Keratinocyte (primary cell): ENCODE measurements around the gene LENG1. TPM values are rescaled to one million over a fixed set of nuclear protein-coding genes. Genes with fewer than 3 reads are reported as not detected.

Experiments used
- DNase-seq: peaks from one replicate; pipeline ENCODE4 v3.0.0-alpha.2; 2011; ENCODE audit warnings: low read depth, missing footprints, low spot score
- FAIRE-seq: peaks from 2 replicates; lab custom pipeline; 2011; peaks lifted over from hg19 to GRCh38; lab: Jason Lieb, UNC
- H2AFZ ChIP-seq: 2 replicates; pipeline ENCODE4 v1.6.0; 2012; ENCODE audit warnings: low read length, control low read depth, inconsistent platforms; ENCODE audit not compliant: control insufficient read depth
- H3K27ac ChIP-seq: 2 replicates; pipeline ENCODE4 v1.5.1; 2011; ENCODE audit warnings: low read length; ENCODE audit not compliant: control insufficient read depth, insufficient read depth
- H3K27me3 ChIP-seq: 3 replicates; pipeline ENCODE4 v1.6.0; 2011; ENCODE audit warnings: low read length; ENCODE audit not compliant: control insufficient read depth, insufficient read depth; ENCODE audit errors: extremely low read depth
- H3K36me3 ChIP-seq, 2 experiments: 2 replicates in 1 of 2; 3 replicates in 1 of 2; pipeline ENCODE4 v1.5.1; 2011; ENCODE audit warnings: low read length in 2 of 2, mild to moderate bottlenecking in 1 of 2; ENCODE audit not compliant: control insufficient read depth in 2 of 2, insufficient read depth in 2 of 2; ENCODE audit errors: extremely low read depth in 1 of 2
- H3K4me1 ChIP-seq: 3 replicates; pipeline ENCODE4 v1.5.1; 2011; ENCODE audit warnings: low read length; ENCODE audit not compliant: control insufficient read depth, insufficient read depth; ENCODE audit errors: extremely low read depth
- H3K4me2 ChIP-seq: 3 replicates; pipeline ENCODE4 v1.6.0; 2011; ENCODE audit warnings: low read depth, low read length; ENCODE audit not compliant: control insufficient read depth, insufficient read depth; ENCODE audit errors: extremely low read depth
- H3K4me3 ChIP-seq, 3 experiments: fragments of 200-600 bp in 1 of 3; sonication (generic) in 1 of 3; 2 replicates in 2 of 3; 3 replicates in 1 of 3; pipeline ENCODE4 v1.5.1; 2011 to 2016; ENCODE audit warnings: low read length in 3 of 3, mild to moderate bottlenecking in 3 of 3, control low read depth in 2 of 3, inconsistent platforms in 1 of 3, low read depth in 1 of 3, mixed read lengths in 1 of 3, mixed run types in 1 of 3, moderate library complexity in 1 of 3; ENCODE audit not compliant: control insufficient read depth in 2 of 3, insufficient read depth in 2 of 3; ENCODE audit errors: extremely low read depth in 1 of 3
- H3K79me2 ChIP-seq: 2 replicates; pipeline ENCODE4 v1.6.0; 2012; ENCODE audit warnings: low read length; ENCODE audit not compliant: control insufficient read depth, insufficient read depth
- H3K9ac ChIP-seq: 3 replicates; pipeline ENCODE4 v1.6.0; 2011; ENCODE audit warnings: low read length; ENCODE audit not compliant: control insufficient read depth, insufficient read depth; ENCODE audit errors: extremely low read depth
- H3K9me1 ChIP-seq: 3 replicates; pipeline ENCODE4 v1.6.0; 2011; ENCODE audit warnings: low read length; ENCODE audit not compliant: control insufficient read depth, insufficient read depth; ENCODE audit errors: extremely low read depth
- H3K9me3 ChIP-seq: 2 replicates; pipeline ENCODE4 v1.5.1; 2012; ENCODE audit warnings: low read depth, low read length; ENCODE audit not compliant: control insufficient read depth
- H4K20me1 ChIP-seq: 3 replicates; pipeline ENCODE4 v1.6.0; 2011; ENCODE audit warnings: low read length; ENCODE audit not compliant: control insufficient read depth, insufficient read depth; ENCODE audit errors: extremely low read depth
- EZH2 ChIP-seq: IDR thresholded peaks from one replicate; pipeline ENCODE4 v1.6.1; 2012; ENCODE audit warnings: inconsistent platforms, mild to moderate bottlenecking, low read length, moderate library complexity
- dilution Hi-C: fragments of 300-500 bp; cut with MboI; formaldehyde crosslinking; loops from one replicate; pipeline ENCODE4 v1.7.0; 2020; ENCODE audit warnings: low sequenced_read_pairs; ENCODE audit not compliant: extremely low pct_ligation_motif_present
- polyA plus RNA-seq, 5 experiments: library from polyadenylated mRNA; depleted of rRNA in 3 of 5; stranded (reverse) in 3 of 5; stranded (forward) in 1 of 5; unstranded in 1 of 5; fragments of >200 nt; gene quantifications; 1 replicate in 1 of 5; 2 replicates in 3 of 5; 3 replicates in 1 of 5; pipeline versions ENCODE4 v1.2.1 to v1.2.3, GENCODE V29; 2011 to 2012; ENCODE audit warnings: missing spikeins in 2 of 5, low read depth in 1 of 5, low replicate concordance in 1 of 5
- TF ChIP-seq, protein P1 (sequence below), 3 experiments: IDR thresholded peaks in 1 of 3; conservative IDR thresholded peaks in 1 of 3; optimal IDR thresholded peaks in 1 of 3; 2 replicates in 2 of 3; 3 replicates in 1 of 3; pipeline versions ENCODE3 to v1.5.1; 2011; ENCODE audit warnings: low read length in 3 of 3, mild to moderate bottlenecking in 3 of 3, moderate library complexity in 2 of 3, control low read depth in 1 of 3, inconsistent platforms in 1 of 3; ENCODE audit not compliant: insufficient read depth in 2 of 3; ENCODE audit errors: extremely low read depth in 1 of 3

Gene LENG1
- polyA plus RNA-seq, 1 donor (not counting 4 experiments of a cell fraction or from before 2014, with no cell fraction given) = 3.4 TPM

GRCh38 chr19:54106716-54107115, 52.8 kb downstream of the LENG1 start:
- Histone ChIP-seq H3K9me1 (no peaks in the 10 kb centered on the region), H3K4me2 (no peak overlapping the region), H3K9ac (no peak overlapping the region), H3K79me2 (peaks cover 18% of the 10 kb centered on the region), H3K4me1 (peaks cover 4% of the 10 kb centered on the region), H3K4me3 (no peak overlapping the region), H4K20me1 (peaks cover 3% of the 10 kb centered on the region), H3K27ac (no peak overlapping the region), H2AFZ (no peak overlapping the region), H3K27me3 (no peaks in the 10 kb centered on the region), H3K9me3 (no peaks in the 10 kb centered on the region), H3K36me3 (peaks cover 15 to 23% of the 10 kb centered on the region in 2 experiments)
- no peak for DNase-seq
- FAIRE-seq = no peak
- dilution Hi-C loops = no loop called here
- TF ChIP-seq EZH2 = no peak
- TF ChIP-seq, protein P1, sequence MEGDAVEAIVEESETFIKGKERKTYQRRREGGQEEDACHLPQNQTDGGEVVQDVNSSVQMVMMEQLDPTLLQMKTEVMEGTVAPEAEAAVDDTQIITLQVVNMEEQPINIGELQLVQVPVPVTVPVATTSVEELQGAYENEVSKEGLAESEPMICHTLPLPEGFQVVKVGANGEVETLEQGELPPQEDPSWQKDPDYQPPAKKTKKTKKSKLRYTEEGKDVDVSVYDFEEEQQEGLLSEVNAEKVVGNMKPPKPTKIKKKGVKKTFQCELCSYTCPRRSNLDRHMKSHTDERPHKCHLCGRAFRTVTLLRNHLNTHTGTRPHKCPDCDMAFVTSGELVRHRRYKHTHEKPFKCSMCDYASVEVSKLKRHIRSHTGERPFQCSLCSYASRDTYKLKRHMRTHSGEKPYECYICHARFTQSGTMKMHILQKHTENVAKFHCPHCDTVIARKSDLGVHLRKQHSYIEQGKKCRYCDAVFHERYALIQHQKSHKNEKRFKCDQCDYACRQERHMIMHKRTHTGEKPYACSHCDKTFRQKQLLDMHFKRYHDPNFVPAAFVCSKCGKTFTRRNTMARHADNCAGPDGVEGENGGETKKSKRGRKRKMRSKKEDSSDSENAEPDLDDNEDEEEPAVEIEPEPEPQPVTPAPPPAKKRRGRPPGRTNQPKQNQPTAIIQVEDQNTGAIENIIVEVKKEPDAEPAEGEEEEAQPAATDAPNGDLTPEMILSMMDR (optimal IDR thresholded peaks at IDR 0.05 in 1 of 3, IDR thresholded peaks at IDR 0.05 in 1 of 3, conservative IDR thresholded peaks at IDR 0.05 in 1 of 3; ENCODE audit: extremely low read depth in 1 of 3, insufficient read depth in 2 of 3, low read length in 3 of 3) = no peak

GRCh38 chr19:54105796-54106195, 53.7 kb downstream of the LENG1 start:
- Histone ChIP-seq H3K9me1 (no peaks in the 10 kb centered on the region), H3K27me3 (no peaks in the 10 kb centered on the region), H4K20me1 (peaks cover 3% of the 10 kb centered on the region), H2AFZ (no peak overlapping the region), H3K9me3 (no peaks in the 10 kb centered on the region), H3K9ac (no peak overlapping the region), H3K4me3 (no peak overlapping the region), H3K36me3 (peaks cover 13 to 21% of the 10 kb centered on the region in 2 experiments), H3K27ac (no peak overlapping the region), H3K79me2 (peaks cover 18% of the 10 kb centered on the region), H3K4me2 (no peak overlapping the region), H3K4me1 (peaks cover 4% of the 10 kb centered on the region)
- FAIRE-seq = no peak
- no peak for DNase-seq
- dilution Hi-C loops = no loop called here
- TF ChIP-seq, protein P1 (optimal IDR thresholded peaks at IDR 0.05 in 1 of 3, IDR thresholded peaks at IDR 0.05 in 1 of 3, conservative IDR thresholded peaks at IDR 0.05 in 1 of 3; ENCODE audit: extremely low read depth in 1 of 3, insufficient read depth in 2 of 3, low read length in 3 of 3) = no peak
- TF ChIP-seq EZH2 = no peak

Other genes starting within 250 kb of the LENG1 start
- not detected in 3 replicates for gene CACNG8, start 196.8 kb downstream of the LENG1 start, polyA plus RNA-seq
- gene CACNG6, start 168.1 kb downstream of the LENG1 start, polyA plus RNA-seq = not detected in 3 replicates
- not detected in 3 replicates for gene VSTM1, start 95.8 kb downstream of the LENG1 start, polyA plus RNA-seq
- gene TARM1, start 78.4 kb downstream of the LENG1 start, polyA plus RNA-seq = not detected in 3 replicates
- gene OSCAR, start 58.9 kb downstream of the LENG1 start, polyA plus RNA-seq = 0.12 to 0.32 TPM (median 0.14 TPM) in 3 replicates
- gene NDUFA3, start 56.9 kb downstream of the LENG1 start, polyA plus RNA-seq = 41.9 to 61.4 TPM (median 44.5 TPM) in 3 replicates
- gene TFPT, start 44.1 kb downstream of the LENG1 start, polyA plus RNA-seq = 6.8 to 9.2 TPM (median 7.8 TPM) in 3 replicates
- gene PRPF31, start 44.0 kb downstream of the LENG1 start, polyA plus RNA-seq = 25.7 to 56.9 TPM (median 42.2 TPM) in 3 replicates
- gene CNOT3, start 22.0 kb downstream of the LENG1 start, polyA plus RNA-seq = 4.1 to 15.0 TPM (median 8.6 TPM) in 3 replicates
- 1.5 to 2.2 TPM (median 1.8 TPM) in 3 replicates for gene TMC4, start 13.4 kb upstream of the LENG1 start, polyA plus RNA-seq
- gene MBOAT7, start 29.9 kb upstream of the LENG1 start, polyA plus RNA-seq = 41.3 to 70.2 TPM (median 62.7 TPM) in 3 replicates
- gene TSEN34, start 31.6 kb upstream of the LENG1 start, polyA plus RNA-seq = 36.5 to 49.7 TPM (median 40.5 TPM) in 3 replicates
- gene RPS9, start 41.1 kb upstream of the LENG1 start, polyA plus RNA-seq = 1,666 to 2,598 TPM (median 1,866 TPM) in 3 replicates
- gene LILRB3, start 63.3 kb upstream of the LENG1 start, polyA plus RNA-seq = not detected in 3 replicates
- not detected in 3 replicates for gene LILRA6, start 83.1 kb upstream of the LENG1 start, polyA plus RNA-seq
- not detected in 3 replicates for gene LILRB5, start 97.6 kb upstream of the LENG1 start, polyA plus RNA-seq
- gene LILRB2, start 121.4 kb upstream of the LENG1 start, polyA plus RNA-seq = not detected in 3 replicates
- not detected in 3 replicates for gene LILRA5, start 153.4 kb upstream of the LENG1 start, polyA plus RNA-seq
- not detected in 3 replicates for gene LILRA4, start 179.4 kb upstream of the LENG1 start, polyA plus RNA-seq
- not detected in 3 replicates for gene LAIR1, start 205.2 kb upstream of the LENG1 start, polyA plus RNA-seq